ENCODE measurements around the gene EN1.

The EN1 gene

DNA sequence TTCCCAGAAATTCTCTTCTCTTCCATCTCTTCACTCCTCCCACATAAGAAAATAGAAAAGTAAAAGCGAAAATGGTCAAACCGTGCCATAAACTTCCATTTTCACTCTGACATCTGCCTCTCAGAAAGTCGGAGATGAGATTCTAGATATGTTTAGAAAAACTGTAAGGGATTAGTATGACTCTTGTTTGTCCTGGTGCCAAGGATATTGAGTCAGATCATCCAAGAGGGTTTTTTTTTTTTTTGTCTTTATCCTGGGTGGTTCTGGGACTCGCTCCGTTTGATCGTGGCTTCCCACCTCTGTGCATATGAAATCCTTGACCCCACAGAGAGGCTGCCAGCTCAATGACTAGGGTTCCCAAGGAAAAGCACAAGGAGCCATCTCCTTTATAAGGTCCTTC lies 17.3 kb downstream of the EN1 start:
- TF ChIP-seq CTCF (IDR thresholded peaks at IDR 0.05) = no peak
- no peak for TF ChIP-seq ZFX (IDR thresholded peaks at IDR 0.05; ENCODE audit: borderline replicate concordance)
- H3K27ac ChIP-seq = no peak overlapping the region

GRCh38 chr2:118826093-118826492 lies 21.4 kb downstream of the EN1 start:
- TF ChIP-seq CTCF (IDR thresholded peaks at IDR 0.05) (no peak), ZFX (IDR thresholded peaks at IDR 0.05; ENCODE audit: borderline replicate concordance) (no peak)
- H3K27ac ChIP-seq = no peak overlapping the region

- no peak overlapping the region for H3K27ac ChIP-seq
- no peak for TF ChIP-seq CTCF (IDR thresholded peaks at IDR 0.05)
- TF ChIP-seq ZFX (IDR thresholded peaks at IDR 0.05; ENCODE audit: borderline replicate concordance) = no peak
Observed at GRCh38 chr2:118823633-118824032, 23.8 kb downstream of the EN1 start.

DNA sequence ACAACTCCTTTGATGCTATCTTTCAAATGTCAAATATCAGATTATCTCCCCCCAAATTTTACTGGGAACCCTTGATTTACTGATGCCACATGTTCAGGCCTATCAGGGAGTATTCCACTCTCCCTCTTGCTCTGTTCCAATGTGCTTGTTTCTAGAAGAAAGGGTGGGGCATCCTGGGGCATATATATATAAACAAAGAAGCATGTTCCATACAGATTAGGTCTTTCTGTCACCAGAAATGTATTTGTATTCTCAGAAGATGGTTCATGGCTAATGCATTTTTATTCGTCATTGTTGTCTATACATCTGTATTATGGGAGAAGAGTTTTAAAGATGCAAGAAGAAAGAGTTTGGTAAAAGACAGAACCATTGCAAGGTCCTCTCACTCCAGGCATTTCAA lies 24.9 kb downstream of the EN1 start:
- H3K27ac ChIP-seq = no peak overlapping the region
- TF ChIP-seq CTCF (IDR thresholded peaks at IDR 0.05) = no peak
- no peak for TF ChIP-seq ZFX (IDR thresholded peaks at IDR 0.05; ENCODE audit: borderline replicate concordance)

DNA sequence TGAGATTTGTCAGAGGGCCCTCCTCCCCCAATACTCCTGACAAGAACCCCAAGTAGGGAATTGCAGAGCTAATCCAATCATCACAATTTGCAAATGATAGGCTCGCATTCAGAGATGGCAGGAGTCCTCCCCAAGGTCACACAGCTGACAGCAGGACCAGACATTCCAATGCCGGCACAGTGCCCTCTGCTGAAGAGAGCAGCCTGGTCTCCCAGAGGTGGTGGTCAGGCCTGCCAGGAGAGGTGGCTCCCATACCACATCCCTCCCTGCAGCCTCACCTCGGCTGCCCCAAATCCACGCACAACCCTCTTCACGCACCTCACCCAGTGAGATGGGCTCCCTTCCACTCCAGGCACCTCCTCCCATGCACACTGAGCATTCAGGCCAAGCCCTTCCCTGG lies 25.4 kb downstream of the EN1 start:
- TF ChIP-seq CTCF (IDR thresholded peaks at IDR 0.05) = no peak
- TF ChIP-seq ZFX (IDR thresholded peaks at IDR 0.05; ENCODE audit: borderline replicate concordance) = no peak
- no peak overlapping the region for H3K27ac ChIP-seq

DNA sequence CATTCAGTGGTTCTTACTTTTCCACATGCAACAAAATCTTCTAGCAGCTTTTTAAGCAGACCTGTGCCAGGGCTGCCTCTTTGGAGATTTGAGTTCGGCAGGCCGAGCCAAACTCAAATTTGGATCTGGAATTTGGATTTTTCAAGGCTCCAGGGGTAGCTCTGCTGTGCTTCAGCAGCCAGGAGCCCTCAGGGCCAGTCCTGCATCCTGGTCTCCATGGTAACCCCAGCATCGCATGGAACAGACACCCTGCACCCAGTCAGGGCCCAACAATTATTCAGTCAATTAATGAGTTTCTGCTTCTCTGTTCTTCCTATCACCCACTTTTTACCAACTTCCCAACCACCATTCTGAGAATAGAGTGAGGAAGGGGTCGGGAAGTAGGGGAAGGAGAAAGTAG lies 30.0 kb downstream of the EN1 start:
- TF ChIP-seq CTCF (IDR thresholded peaks at IDR 0.05) = no peak
- no peak for TF ChIP-seq ZFX (IDR thresholded peaks at IDR 0.05; ENCODE audit: borderline replicate concordance)
- H3K27ac ChIP-seq = no peak overlapping the region

- no peak overlapping the region for H3K27ac ChIP-seq
- TF ChIP-seq ZFX (IDR thresholded peaks at IDR 0.05; ENCODE audit: borderline replicate concordance) = no peak
- TF ChIP-seq CTCF (IDR thresholded peaks at IDR 0.05) = no peak
Observed at GRCh38 chr2:118816669-118817068, 30.8 kb downstream of the EN1 start.

Measured in 22Rv1 (cell line).